Stimulated activated CD8-positive, alpha-beta memory T cell treated with anti-CD3 and anti-CD28 coated beads, Interleukin-15, amount 100 ng/mL, for 1 hour (primary cell): Measurements from ENCODE around the gene KIAA1755.

ENCODE experiments used
- DNase-seq: peaks from one replicate; pipeline ENCODE4 v3.0.0-alpha.2; 2020; ENCODE audit warnings: low read depth

KIAA1755 gene

DNA sequence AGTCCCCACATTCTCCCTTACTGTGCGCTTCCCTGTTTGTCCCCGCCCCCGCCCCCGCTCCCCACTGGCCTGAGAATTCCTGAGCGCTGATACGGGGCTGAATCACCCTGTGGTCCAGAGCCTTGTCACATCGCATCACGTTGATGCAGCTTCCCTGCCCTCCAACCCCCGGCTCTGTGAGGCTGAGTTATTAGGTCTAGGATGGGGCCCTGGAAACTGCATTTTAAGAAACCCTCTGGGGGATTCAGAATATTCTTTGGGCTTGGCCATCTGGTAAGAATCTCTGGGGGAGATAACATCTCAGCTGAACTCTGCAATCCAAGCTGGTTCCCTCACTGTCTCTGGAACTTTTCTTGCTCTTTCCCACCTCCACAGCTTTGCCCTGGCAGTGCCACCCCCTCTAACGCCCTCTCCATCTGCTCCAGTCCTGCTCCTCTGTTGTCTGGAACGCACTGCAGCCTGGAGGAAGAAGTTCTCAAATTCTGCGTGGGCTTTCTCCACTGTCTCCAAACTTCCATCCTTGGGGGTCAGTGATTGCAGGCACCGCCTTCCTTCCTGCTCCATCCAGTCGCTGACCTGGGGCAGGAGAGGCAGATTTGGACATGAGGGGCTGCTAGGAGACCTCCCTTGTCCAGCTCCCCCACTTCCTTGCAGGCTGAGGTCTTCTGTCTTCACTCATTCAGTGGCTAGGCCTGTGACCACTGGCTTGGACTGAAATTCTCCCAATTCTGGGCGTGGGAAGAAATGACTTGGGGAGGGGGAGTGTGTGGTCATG lies 42.6 kb downstream of the KIAA1755 start:
- no peak for DNase-seq

DNA sequence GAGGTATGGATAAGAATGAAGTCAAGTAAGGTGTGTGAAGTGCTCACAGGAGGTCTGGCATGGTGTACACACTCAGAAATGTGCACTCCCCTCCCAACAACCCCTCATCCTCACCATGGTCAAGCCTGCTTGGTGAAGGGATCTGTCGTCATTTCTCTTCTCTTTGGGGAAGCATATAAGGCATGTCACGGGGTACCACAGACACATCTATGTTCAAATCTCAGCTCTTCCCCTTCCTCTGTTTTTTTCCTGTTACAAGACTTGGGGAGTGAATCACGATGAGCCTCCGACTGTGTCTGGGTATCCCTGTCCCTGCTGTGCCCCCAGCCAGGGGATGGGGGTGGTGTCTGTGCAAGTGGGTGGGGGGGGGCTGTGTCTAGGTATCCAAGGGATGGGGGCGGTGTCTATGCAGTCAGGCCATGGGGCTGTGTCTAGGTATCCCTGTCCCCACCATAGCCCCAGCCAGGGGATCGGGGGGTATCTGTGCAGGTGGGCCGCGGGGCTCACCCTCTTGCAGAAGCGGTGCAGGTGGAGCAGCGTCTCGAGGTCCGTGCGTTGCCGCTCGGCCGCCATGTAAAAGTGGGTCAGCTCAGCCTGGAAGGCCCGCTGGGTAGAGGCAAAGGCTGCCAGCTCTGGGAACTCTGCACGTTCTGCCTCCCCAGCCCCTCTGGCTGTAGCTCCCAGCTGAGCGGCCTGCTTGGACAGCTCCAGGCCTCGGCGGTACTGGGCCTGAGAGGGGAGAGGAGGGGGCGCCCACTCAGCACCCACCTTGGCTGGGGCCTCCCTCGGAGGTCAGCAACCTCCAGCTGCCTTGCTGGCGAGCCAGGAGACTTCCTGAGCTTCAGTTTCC lies 43.6 kb downstream of the KIAA1755 start:
- no peak for DNase-seq

DNA sequence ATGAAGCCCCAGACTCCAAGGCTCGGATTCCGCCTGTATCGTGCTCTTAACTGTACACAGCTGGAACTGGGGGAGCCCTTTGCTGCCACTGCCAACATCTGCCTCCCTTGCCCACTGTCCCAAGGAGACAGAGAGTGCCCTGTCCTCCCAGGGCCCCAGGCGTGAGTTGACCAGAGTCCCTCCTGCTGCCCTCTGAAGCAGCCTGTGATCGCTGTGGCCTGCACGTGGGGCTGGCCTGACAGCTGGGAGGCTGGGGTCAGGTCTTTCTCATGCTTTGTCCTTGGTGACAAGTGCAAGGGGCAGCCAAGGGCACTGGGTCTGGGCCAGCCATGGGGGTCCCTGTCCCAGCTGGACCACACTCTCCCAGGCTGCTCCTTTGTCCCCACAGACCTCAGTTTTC lies 44.3 kb downstream of the KIAA1755 start:
- no peak for DNase-seq

DNA sequence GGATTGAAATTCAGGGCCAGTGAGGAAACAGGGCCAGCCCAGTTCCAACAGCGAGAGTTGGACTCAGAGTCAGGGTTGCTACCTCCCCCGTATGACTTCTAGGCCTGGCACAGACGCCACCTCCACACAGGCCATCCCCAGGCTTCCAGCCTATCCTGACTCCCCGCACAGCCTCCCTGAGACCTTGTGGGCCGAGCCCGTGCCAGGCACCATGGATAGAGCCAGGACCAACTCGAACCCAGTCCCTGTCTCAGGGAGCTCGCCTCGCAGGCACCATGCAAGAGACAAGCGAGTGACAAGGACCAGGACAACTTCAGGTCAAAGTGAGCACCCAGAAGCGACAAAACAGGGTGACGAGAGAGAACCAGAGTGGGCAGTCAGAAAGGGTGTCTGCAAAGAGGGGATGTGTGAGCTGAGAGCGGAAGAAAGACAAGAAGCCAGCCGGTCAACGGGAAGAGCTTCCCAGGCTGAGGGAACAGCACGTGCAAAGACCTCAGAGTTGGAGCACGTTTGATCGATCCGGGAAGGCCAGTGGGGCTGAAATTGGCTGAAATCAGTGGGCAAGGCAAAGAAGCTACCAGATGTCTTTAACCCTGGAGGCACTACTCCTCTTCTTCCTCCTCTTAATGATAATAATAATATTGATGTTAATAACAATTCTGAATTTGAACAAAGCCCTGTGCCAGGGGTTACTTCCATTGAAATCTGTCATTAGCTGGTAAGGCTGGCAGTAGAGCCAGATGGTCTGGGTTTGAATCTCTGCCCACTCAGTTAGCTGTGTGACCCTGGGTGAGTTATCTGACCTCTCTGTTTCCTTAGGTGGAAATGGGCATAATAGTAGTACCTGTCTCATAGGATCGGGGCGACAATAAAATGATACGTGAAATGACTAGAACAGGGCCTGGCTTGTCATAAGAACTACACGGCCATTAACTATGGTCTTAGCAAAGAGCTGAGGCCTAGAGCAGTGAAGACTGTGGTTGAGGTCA lies 45.0 kb downstream of the KIAA1755 start:
- no peak for DNase-seq

DNA sequence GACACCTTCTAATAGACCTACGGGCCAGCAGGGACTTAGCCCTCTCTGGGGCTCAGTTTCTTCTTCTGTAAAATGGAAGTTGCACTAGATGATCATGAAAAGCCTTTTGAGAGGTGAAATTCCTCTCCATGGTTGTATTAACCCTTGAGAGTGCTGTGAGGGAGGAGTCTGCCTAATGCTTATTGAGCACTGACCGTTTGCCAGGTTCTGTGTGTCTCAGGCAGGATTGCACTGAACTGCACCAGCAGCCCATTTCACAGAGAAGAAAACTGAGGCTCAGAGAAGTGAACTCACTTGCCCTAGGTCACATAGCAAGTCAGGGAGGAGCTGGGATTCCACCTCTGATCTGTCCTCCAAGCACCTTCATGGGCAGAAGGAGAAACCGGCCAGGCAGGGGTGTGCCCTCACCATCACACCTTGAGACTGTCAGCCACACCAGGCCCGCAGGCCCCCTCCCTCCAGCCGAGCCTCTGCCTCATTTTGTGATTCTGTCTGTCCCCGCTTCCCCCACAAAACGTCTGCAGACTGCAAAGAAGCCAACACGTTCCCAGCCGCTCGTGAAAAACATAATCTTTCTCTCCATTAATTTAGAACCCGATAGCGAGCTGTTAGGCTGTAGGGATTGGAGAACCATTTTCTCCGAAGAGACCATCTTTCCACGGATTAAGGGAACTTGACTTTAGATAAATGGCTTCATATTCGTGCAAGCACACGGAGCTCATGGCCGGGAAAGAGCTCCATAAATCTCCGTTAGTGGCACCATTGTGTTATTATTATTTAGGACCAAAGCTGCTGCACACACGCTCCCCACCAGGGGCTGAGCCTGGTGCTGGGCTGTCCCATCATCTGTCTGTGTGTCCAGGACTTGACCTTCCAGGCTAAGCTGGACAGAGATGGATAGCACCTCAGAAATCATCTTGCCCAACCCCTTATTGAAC lies 46.0 kb downstream of the KIAA1755 start:
- DNase-seq: no peak

DNA sequence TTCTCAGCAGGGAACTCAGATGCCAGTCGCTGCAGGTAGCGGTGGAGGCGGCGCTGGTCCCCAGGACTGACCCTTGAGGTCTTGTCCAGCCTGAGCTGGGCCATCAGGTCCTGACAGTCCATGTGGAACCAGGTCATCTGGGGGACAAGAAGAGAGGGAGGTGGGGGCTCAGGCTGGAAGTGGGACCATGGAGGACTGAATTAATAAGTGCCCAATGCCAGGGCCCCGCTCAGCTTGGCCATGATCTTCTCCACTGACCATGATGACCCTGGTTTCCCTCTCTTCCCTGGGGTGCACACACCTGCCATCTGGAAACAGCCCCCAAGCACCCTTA lies 47.0 kb downstream of the KIAA1755 start:
- no peak for DNase-seq

DNA sequence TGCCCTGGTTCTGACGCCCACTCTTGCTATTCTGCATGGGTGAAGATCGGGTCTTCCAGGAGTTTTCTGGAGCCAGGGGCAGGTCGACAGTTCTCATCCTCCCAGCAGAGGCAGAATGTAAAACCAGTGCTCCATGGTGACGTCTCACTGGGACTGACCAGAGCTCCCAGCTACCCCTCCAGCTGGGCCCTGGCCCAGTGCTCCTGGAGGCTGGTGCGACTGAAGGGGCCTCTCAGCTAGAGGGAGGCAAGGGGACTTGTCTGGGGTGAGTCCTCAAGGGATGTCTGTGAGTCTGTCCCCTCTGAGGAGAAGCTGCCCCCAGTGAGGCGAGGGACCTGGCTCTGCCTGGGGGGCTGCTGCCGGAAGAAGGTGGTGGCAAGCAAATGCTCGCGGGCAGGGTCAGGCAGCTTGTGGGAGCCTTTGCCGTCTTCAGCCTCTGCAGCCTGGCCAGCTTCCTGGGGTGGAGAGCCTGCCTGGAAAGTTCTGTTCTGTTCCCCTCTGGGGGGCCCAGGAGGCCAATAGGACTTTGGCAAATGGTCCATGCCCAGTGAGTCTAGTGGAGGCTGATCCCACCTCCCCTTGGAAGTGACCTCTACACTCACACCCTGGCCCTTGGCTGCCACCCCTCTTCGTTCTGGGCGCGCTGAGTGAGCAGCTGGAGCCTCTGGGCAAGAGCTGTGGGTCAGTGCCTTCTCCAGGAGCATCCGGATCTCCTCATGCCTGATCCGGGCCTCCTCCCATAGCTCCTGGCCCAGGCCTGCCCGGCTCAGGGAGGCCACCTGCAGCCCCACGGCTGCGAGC lies 47.5 kb downstream of the KIAA1755 start:
- no peak for DNase-seq

DNA sequence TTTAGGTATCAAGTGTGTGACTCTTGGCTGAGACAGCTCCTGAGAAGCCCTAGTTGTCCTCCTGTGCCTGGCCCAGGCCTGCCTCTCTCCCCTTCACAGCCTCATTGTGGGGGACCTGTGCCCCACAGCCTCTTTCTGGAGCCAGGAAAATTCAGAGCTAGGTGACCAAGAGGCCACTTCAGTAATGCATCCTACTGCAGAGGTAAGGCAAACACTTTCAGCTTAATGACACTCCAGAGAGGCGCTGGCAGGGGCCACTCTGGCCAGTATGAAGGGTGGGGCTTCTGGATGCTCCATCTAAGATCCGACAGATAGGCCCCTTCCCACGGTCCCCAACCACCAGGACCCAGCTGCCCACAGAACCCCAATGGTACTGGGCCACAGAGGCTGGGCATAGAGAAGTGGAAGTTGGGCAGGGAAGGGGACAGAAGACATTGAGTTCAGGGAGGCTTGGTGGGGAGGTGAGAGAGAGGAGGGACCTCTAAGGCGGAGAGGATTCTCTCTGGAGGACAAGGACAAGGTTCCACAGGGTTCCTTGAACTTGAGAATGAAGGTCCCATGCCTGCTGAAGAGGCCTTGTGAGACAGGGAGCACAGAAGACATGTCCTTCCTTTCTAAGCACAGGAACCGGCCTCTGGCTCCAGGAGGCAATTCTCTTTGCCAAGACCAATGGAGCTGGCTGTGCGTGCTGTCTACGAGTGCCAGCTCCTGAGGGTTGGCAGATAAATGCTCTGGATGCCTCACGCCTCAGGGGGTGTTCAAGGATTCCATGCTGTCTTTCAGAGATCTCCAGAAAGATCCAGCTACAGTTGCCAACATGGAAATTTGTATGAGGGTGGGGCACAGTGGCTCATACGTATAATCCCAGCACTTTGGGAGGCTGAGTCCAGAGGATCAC lies 49.1 kb downstream of the KIAA1755 start:
- no peak for DNase-seq

DNA sequence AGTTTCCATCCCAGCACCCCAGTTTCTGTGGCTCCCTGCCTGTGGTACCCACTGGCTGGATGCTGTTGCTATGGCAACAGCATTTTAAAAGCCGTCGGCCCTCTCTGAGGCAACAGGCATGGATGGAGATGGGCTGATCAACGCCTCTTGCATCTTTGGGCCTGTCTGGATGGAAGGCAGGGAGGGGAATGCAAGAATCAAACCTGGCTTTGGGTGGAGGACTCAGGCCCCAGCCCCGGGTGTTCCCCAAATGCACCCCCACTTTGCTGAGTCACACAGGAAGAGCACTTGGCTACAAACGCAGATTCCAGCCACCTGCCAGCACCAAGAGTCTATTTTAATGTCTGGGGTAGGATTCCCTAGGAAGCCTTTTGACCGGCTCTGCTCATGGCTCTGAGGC lies 49.8 kb downstream of the KIAA1755 start:
- DNase-seq: no peak

DNA sequence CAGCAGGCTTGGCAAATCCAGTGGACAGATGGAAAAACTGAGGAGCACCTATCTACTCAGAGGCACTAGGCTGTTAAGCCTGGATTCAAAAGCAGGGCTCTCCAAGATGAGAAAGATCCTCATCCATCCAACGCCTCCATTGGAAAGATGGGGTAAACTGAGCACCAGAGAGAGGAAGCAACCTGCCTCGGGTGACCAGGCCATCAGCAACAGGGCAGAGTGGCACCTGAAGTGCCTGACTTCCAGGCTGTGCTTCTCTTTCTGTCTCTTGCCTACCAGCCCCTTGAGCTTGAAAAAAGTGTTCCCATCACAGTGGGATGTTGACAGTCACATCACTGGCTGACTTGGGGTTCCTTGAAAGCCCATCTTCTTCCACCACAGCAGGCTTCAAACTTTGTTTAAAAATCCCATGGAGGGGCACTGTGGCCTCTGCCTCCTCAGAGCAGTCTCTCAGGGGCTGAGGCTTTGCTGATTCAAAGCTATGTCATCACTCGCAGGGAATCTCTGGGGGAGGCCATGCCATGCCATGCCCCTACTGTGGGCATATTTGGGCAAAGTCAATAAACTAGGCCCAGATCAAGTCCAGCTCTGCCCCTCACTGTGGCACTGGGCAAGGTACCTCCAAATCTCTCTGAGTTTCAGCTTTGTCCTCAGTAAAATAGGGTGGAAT lies 50.7 kb downstream of the KIAA1755 start:
- DNase-seq: no peak

DNA sequence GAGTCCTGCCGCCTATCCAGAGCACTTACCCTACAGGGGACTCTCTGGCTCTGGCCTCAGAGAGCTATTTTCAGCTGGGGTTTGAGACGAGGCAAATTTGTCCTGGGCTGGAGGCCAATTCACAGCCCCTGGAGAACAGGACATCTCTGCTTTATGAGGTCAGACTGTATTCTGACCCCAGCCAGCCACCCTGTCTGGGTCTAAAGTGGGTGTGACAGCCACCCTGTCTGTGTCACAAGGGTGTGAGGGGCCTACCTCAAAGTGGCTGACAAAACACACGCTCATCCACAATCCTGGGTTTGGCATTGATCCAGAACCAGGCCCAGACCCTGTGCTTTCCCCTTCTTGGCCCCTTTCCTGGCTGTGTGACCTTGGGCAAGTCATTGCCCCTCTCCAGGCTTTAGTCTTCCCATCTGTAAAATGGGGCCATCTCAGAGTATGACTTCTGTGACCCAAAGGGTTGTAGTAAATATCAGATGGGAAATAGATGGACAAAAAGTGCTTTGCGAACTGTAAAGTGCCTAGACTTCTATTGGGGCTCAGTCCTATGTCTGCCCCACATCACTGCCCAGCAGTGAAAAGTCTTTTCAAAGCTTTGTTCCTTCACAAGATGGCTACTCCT lies 51.4 kb downstream of the KIAA1755 start:
- no peak for DNase-seq

DNA sequence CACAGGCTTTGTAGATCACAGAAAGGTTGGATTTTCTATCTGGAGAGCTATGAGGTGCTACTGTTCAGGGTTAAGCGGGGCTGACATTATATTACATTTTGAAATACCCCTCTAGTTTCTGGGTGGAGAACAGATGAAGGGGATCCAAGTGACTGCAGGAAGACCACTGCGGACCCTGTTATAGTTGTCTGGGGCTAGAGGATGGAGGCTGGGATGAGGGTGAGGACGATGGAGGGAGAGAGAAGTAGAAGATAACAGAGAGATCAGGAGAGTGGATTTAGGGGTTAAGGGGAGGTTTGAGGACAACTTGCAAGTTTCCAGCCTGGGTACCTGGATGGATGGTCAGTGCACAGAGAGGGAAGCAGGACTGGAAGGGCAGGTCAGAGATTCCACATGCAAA lies 52.0 kb downstream of the KIAA1755 start:
- DNase-seq: no peak

DNA sequence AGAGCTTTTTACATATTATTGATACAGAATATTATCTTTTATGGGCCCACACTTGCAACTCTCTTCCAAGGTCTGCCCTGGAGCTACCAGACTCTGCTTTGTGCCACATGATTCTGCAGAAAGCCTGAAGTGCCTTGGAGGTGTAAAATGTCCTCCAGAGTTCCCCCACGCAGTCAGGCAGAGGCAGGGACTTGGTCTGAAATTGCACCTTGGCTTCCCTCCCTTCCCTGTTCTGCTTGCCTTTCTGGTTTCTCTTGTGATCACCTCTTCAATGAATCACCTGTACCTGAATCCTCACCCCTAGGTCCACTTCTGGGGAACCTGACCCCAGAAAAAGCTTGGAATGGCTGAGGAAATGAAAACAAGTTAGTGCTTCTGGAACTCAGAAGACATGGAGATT lies 52.4 kb downstream of the KIAA1755 start:
- DNase-seq: no peak

DNA sequence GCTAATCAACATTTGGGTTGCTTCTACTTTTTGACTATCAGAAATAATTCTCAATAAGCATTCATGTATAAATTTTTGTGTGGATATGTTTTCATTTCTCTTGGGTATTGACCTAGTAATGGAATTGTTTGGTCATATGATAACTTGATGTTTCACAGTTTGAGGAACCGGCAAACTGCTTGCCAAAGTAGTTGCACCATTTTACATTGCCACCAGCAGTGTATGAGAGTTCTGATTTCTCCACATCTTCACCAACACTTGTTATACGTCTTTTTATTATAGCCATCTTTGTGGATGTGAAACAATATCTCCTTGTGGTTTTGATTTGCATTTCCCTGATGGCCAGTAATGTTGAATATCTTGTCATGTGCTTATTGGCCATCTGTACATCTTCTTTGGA lies 52.9 kb downstream of the KIAA1755 start:
- no peak for DNase-seq

DNA sequence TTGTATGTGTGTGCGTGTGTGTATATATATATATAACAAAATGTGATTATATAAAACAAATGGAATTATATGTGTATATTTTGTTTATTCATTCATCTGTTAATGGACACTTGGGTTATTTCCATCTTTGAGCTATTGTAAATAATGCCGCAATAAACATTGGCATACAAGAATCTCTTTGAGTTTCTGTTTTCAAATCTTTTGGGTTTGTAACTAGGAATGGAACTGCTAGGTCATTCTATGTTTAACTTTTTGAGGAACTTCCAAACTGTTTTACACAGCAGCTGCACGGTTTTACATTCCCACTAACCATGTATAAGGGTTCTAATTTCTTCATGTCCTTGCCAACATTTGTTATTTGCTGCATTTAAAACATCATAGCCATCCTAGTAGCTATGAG lies 55.5 kb downstream of the KIAA1755 start:
- no peak for DNase-seq

DNA sequence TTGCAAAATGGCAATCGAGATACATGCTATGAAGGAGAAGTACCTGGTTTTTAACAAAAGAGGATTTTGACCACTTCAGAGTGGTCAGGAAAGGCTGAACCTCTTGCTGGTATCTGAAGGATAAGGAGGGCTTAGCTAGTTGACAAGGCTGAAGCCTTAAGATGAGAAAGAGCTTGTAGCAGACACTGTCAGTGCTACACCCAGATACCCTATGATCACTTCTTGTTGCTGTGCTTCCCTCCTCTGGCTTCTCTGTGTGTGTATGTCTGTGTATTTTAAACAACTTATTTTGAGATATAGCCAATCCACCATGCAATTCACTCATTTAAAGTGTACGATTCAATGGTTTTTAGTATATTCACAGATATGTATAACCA lies 56.6 kb downstream of the KIAA1755 start:
- DNase-seq: no peak

DNA sequence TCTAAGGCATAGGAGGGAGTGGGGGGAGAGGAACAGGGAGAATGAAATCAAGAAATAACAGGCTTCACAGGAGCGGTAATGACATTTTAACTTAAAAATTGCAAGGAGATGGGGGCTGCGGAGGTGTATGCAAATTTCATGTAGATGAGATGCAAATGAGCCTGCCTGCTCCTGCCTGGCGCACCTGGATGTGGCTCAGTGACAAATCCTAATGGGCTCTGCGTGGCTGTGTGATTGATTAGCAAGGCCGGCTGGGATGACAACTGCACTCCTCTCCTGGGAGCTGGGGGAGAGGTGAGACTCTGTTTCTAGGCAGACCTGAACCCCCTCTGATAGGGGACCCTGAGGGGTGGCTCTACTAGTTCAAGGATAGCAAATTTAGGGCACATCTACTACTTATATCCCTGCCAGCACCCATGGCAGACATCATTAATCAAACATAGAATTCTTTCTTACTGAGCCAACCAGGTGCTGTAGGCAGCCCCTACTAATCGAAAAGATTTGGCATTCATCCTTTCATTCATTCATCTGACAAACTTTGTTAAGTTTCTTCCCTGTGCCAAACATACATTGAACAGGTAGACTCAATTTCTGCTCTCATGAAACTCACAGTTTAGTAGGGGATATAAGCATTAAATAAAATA lies 57.1 kb downstream of the KIAA1755 start:
- no peak for DNase-seq

DNA sequence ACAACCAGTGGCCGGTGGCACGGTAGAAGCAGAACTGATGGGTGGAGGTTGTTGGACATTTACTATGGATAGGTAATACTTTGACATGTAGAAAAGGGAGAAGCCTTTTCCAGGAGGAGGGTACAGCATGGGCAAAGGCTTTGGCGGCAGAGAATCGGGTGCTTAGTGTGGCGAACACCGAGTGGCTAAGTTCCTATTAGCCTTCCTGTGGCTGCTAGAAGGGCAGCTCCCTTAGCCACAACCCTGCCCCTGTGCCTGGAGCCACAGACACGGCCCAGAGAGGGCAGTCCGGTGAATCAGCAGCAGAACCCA lies 57.6 kb downstream of the KIAA1755 start:
- no peak for DNase-seq
